IMR-90 (cell line): ENCODE measurements around the gene CD177. TPM values are rescaled to one million over a fixed set of nuclear protein-coding genes. Genes with fewer than 3 reads are reported as not detected.

Experiments used
- polyA plus RNA-seq, 3 experiments: library from polyadenylated mRNA; depleted of rRNA; stranded (reverse); fragments of >200 nt; gene quantifications; 2 replicates each; pipeline ENCODE4 v1.2.3, GENCODE V29; 2012; ENCODE audit warnings: low replicate concordance in 1 of 3
- total RNA-seq: library from RNA; depleted of rRNA; stranded (reverse); fragments of >200 nt; gene quantifications from 2 replicates; pipeline ENCODE4 v1.2.3, GENCODE V29; 2012; rRNA removed

Gene CD177
- total and polyA plus RNA-seq, 2 of the 4 experiments (the other 2 are of a cell fraction) = 0.14 TPM; not detected in 1

Other genes starting within 250 kb of the CD177 start
- 38.6 and 50.7 TPM in 2 replicates for gene PSG5, start 167.2 kb upstream of the CD177 start, total RNA-seq
- 75.9 and 84.8 TPM in 2 replicates for gene PSG5, start 167.2 kb upstream of the CD177 start, polyA plus RNA-seq (2012; rRNA removed)
- gene PSG4, start 148.0 kb upstream of the CD177 start, total RNA-seq = 87.5 and 106 TPM in 2 replicates
- gene PSG4, start 148.0 kb upstream of the CD177 start, polyA plus RNA-seq (2012; rRNA removed) = 211 and 223 TPM in 2 replicates
- gene PSG9, start 84.2 kb upstream of the CD177 start, total RNA-seq = 0.28 and 0.54 TPM in 2 replicates
- 1.1 TPM in 2 replicates for gene PSG9, start 84.2 kb upstream of the CD177 start, polyA plus RNA-seq (2012; rRNA removed)
- not detected in 2 replicates for gene TEX101, start 61.2 kb downstream of the CD177 start, total RNA-seq
- not detected in 2 replicates for gene TEX101, start 61.2 kb downstream of the CD177 start, polyA plus RNA-seq (2012; rRNA removed)
- gene LYPD3, start 111.9 kb downstream of the CD177 start, total RNA-seq = 0.18 TPM in 1 of 2 replicates, not detected in the other
- 1.1 TPM in 2 replicates for gene LYPD3, start 111.9 kb downstream of the CD177 start, polyA plus RNA-seq (2012; rRNA removed)
- gene PHLDB3, start 151.1 kb downstream of the CD177 start, total RNA-seq = 2.9 and 3.3 TPM in 2 replicates
- gene PHLDB3, start 151.1 kb downstream of the CD177 start, polyA plus RNA-seq (2012; rRNA removed) = 10.6 and 12.4 TPM in 2 replicates
- 141 and 161 TPM in 2 replicates for gene ETHE1, start 173.5 kb downstream of the CD177 start, total RNA-seq
- 233 and 249 TPM in 2 replicates for gene ETHE1, start 173.5 kb downstream of the CD177 start, polyA plus RNA-seq (2012; rRNA removed)
- gene ZNF575, start 179.5 kb downstream of the CD177 start, total RNA-seq = not detected in 2 replicates
- 0.77 and 0.87 TPM in 2 replicates for gene ZNF575, start 179.5 kb downstream of the CD177 start, polyA plus RNA-seq (2012; rRNA removed)
- gene XRCC1, start 221.8 kb downstream of the CD177 start, total RNA-seq = 12.2 and 12.5 TPM in 2 replicates
- 21.3 and 25.9 TPM in 2 replicates for gene XRCC1, start 221.8 kb downstream of the CD177 start, polyA plus RNA-seq (2012; rRNA removed)
- gene PINLYP, start 222.1 kb downstream of the CD177 start, total RNA-seq = 0.54 and 0.83 TPM in 2 replicates
- gene PINLYP, start 222.1 kb downstream of the CD177 start, polyA plus RNA-seq (2012; rRNA removed) = 1.0 and 1.4 TPM in 2 replicates
- 9.0 and 10.8 TPM in 2 replicates for gene IRGQ, start 242.4 kb downstream of the CD177 start, total RNA-seq
- 6.8 and 9.9 TPM in 2 replicates for gene IRGQ, start 242.4 kb downstream of the CD177 start, polyA plus RNA-seq (2012; rRNA removed)
- 8.6 and 13.8 TPM in 2 replicates for gene ZNF576, start 242.9 kb downstream of the CD177 start, total RNA-seq
- 19.5 and 24.9 TPM in 2 replicates for gene ZNF576, start 242.9 kb downstream of the CD177 start, polyA plus RNA-seq (2012; rRNA removed)